GM23338 (cell line): ENCODE data around the gene RALGPS1. TPM values are rescaled to one million over a fixed set of nuclear protein-coding genes. Genes with fewer than 3 reads are reported as not detected.

Experiments used
- ATAC-seq: fragments of 200-7000 bp; cut with Tn5 transposase; 3 replicates; pipeline ENCODE4 v1.9.1; 2020
- DNase-seq: peaks from one replicate; pipeline ENCODE4 v3.0.0-alpha.2; 2015; ENCODE audit warnings: low spot score
- H2AFZ ChIP-seq: fragments of 200-600 bp; sonication (generic); 2 replicates; pipeline ENCODE4 v1.8.0; 2016; ENCODE audit warnings: antibody characterized with exemption, mild to moderate bottlenecking, moderate library complexity
- H3F3A ChIP-seq: fragments of 200-600 bp; sonication (generic); replicated peaks from 2 replicates; pipeline ENCODE4 v1.8.0; 2017; ENCODE audit warnings: antibody characterized with exemption, mixed run types, low read depth
- H3K27ac ChIP-seq: fragments of 200-600 bp; sonication (generic); 2 replicates; pipeline ENCODE4 v1.6.1; 2016; ENCODE audit warnings: low read depth
- H3K27me3 ChIP-seq: fragments of 200-600 bp; sonication (generic); 2 replicates; pipeline ENCODE4 v1.8.0; 2016; ENCODE audit warnings: mild to moderate bottlenecking, mixed run types, moderate library complexity; ENCODE audit not compliant: insufficient read depth
- H3K36me3 ChIP-seq: fragments of 200-600 bp; sonication (generic); 2 replicates; pipeline ENCODE4 v1.8.0; 2016; ENCODE audit warnings: mild to moderate bottlenecking; ENCODE audit not compliant: insufficient read depth
- H3K4me1 ChIP-seq: fragments of 200-600 bp; sonication (generic); 2 replicates; pipeline ENCODE4 v1.8.0; 2016; ENCODE audit warnings: mild to moderate bottlenecking, moderate library complexity; ENCODE audit not compliant: insufficient read depth
- H3K4me2 ChIP-seq: fragments of 200-600 bp; sonication (generic); 2 replicates; pipeline ENCODE4 v1.7.1; 2017; ENCODE audit warnings: mixed run types
- H3K4me3 ChIP-seq: fragments of 200-600 bp; sonication (generic); 2 replicates; pipeline ENCODE4 v1.6.1; 2016; ENCODE audit warnings: mixed run types
- H3K79me2 ChIP-seq: fragments of 200-600 bp; sonication (generic); replicated peaks from 2 replicates; pipeline ENCODE4 v1.8.0; 2017; ENCODE audit warnings: mild to moderate bottlenecking; ENCODE audit not compliant: insufficient read depth
- H3K9me2 ChIP-seq: fragments of 200-600 bp; sonication (generic); 2 replicates; pipeline ENCODE4 v1.8.0; 2017; ENCODE audit not compliant: insufficient read depth
- H4K20me1 ChIP-seq: fragments of 200-600 bp; sonication (generic); replicated peaks from 2 replicates; pipeline ENCODE4 v1.8.0; 2017; ENCODE audit warnings: mild to moderate bottlenecking; ENCODE audit not compliant: insufficient read depth
- H3K27ac Mint-ChIP-seq: 2 replicates; pipeline ENCODE4 v1.8.0; 2020; ENCODE audit warnings: inconsistent platforms, mild to moderate bottlenecking, moderate library complexity, mixed read lengths
- H3K27me3 Mint-ChIP-seq: 3 replicates; pipeline ENCODE4 v1.8.0; 2022; ENCODE audit warnings: low read depth, mild to moderate bottlenecking, moderate library complexity, mixed read lengths, inconsistent platforms; ENCODE audit not compliant: insufficient read depth, poor library complexity
- H3K36me3 Mint-ChIP-seq: 3 replicates; pipeline ENCODE4 v1.8.0; 2021; ENCODE audit warnings: low read depth, mild to moderate bottlenecking, inconsistent platforms, moderate library complexity, mixed read lengths
- H3K4me1 Mint-ChIP-seq: 3 replicates; pipeline ENCODE4 v1.8.0; 2020; ENCODE audit warnings: mild to moderate bottlenecking, inconsistent platforms, mixed read lengths
- H3K4me3 Mint-ChIP-seq: 3 replicates; pipeline ENCODE4 v1.8.0; 2021; ENCODE audit warnings: moderate library complexity, mild to moderate bottlenecking, inconsistent platforms, mixed read lengths
- H3K9me3 Mint-ChIP-seq: 3 replicates; pipeline ENCODE4 v1.8.0; 2020; ENCODE audit warnings: moderate library complexity, mild to moderate bottlenecking, inconsistent platforms, mixed read lengths
- CREB1 ChIP-seq: fragments of 250-450 bp; sonication (Bioruptor Pico); IDR thresholded peaks from 2 replicates; pipeline ENCODE4 v1.5.0; 2020; ENCODE audit warnings: low read depth, mild to moderate bottlenecking, moderate library complexity
- EZH2 ChIP-seq: fragments of 200-600 bp; sonication (generic); IDR thresholded peaks from one replicate; pipeline ENCODE4 v1.8.0; 2017; ENCODE audit warnings: antibody characterized with exemption, mild to moderate bottlenecking, low read depth; ENCODE audit not compliant: unreplicated experiment
- EZH2phosphoT487 ChIP-seq: fragments of 200-600 bp; sonication (generic); IDR thresholded peaks from one replicate; pipeline ENCODE4 v1.8.1; 2018; ENCODE audit warnings: antibody characterized with exemption; ENCODE audit not compliant: unreplicated experiment
- JUNB ChIP-seq: IDR thresholded peaks from one replicate; pipeline ENCODE4 v1.6.1; 2016; ENCODE audit warnings: antibody characterized with exemption; ENCODE audit not compliant: unreplicated experiment
- NANOG ChIP-seq: IDR thresholded peaks from 2 replicates; pipeline ENCODE4 v1.6.1; 2016; ENCODE audit warnings: antibody characterized with exemption, borderline replicate concordance
- POLR2AphosphoS5 ChIP-seq: IDR thresholded peaks from 2 replicates; pipeline ENCODE4 v1.6.1; 2016; ENCODE audit warnings: antibody characterized with exemption, low read depth
- STAT1 ChIP-seq: IDR thresholded peaks from one replicate; pipeline ENCODE4 v1.6.1; 2016; ENCODE audit warnings: antibody characterized with exemption; ENCODE audit not compliant: unreplicated experiment
- ZNF114 ChIP-seq: fragments of 250-450 bp; sonication (Bioruptor Pico); IDR thresholded peaks from 2 replicates; pipeline ENCODE4 v1.5.0; 2020; ENCODE audit warnings: mild to moderate bottlenecking, moderate library complexity
- ZNF331 ChIP-seq: fragments of 250-450 bp; sonication (Bioruptor Pico); IDR thresholded peaks from 2 replicates; pipeline ENCODE4 v1.5.0; 2020; ENCODE audit warnings: low read depth, mild to moderate bottlenecking, moderate library complexity
- polyA plus RNA-seq: library from polyadenylated mRNA; unstranded; fragments of >200 nt; fragmentation: Nextera tagmentation; extraction: Ambion mirVana; gene quantifications from 2 replicates; pipeline ENCODE4 v1.2.1, GENCODE V29; 2016
- total RNA-seq: library from RNA; depleted of rRNA; stranded (reverse); fragments of >200 nt; shearing (Covaris generic); gene quantifications from 2 replicates; pipeline ENCODE4 v1.2.3, GENCODE V29; 2014
- TF ChIP-seq, protein P1 (sequence below): fragments of 250-450 bp; sonication (Bioruptor Pico); IDR thresholded peaks from 2 replicates; pipeline ENCODE4 v1.5.0; 2020; ENCODE audit warnings: mild to moderate bottlenecking, moderate library complexity
- TF ChIP-seq, protein P2 (sequence below): IDR thresholded peaks from 2 replicates; pipeline ENCODE4 v1.6.1; 2016; ENCODE audit warnings: antibody characterized with exemption
- TF ChIP-seq, protein P3 (sequence below): IDR thresholded peaks from one replicate; pipeline ENCODE4 v1.6.1; 2018; ENCODE audit warnings: antibody characterized with exemption; ENCODE audit not compliant: unreplicated experiment
- TF ChIP-seq, protein P4 (sequence below), 2 experiments: fragments of 200-600 bp in 1 of 2; sonication (generic) in 1 of 2; conservative IDR thresholded peaks; 2 replicates each; pipeline versions ENCODE4 v1.5.1 to v1.6.1; 2016 to 2017; ENCODE audit warnings: antibody characterized with exemption in 2 of 2, low read depth in 2 of 2, mild to moderate bottlenecking in 2 of 2, moderate library complexity in 1 of 2

The RALGPS1 gene
- total and polyA plus RNA-seq, 2 experiments from 2014 or later = 18.2 to 57.1 TPM

DNA sequence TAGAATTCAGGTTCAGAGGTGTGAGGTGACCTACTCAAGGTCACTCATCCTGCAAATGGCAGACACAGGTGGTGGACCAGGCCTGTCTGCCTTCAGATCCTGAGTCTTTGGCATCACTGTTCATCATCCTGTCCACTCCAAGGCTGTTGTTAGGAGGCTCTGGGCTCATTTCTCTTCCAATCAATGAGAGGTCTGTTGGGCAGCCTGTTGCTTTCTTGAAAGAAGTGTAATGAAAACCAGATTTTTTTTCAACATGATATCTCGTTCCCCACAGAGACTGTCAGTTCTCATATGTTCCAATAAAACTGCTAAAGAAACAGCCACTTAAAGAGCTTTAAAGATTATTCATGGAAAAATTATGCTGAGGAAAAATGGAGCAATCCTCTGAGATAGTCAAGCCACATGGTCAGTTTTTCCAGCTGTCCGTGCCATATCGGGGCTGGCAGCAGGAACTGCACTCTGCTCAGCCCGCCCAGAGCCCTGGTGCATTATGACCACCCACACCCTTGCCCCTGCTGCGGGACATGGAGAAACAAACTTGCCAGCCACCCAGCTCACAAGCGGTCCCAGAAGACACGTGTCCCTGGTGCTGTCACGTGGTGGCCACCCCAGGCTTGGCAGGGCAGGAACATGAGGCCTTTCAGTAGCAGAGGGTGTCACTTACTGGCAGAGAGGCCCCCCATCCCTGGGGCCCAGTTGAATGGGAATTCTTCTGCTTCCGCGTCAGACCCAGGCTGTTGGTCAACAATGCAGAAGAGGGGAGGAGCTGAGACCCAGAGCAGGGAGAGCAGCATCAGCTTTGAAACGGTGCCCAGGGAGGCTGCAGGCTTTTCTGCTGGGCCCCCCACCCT is 271.6 kb downstream of the RALGPS1 start:
- no peaks in the 10 kb centered on the region for H3F3A ChIP-seq
- no peaks in the 10 kb centered on the region for H3K36me3 ChIP-seq
- no peak overlapping the region for H3K4me3 ChIP-seq
- peaks cover 6% of the 10 kb centered on the region for H3K27me3 Mint-ChIP-seq
- no peak overlapping the region for H3K4me3 Mint-ChIP-seq
- no peak overlapping the region for H3K27ac ChIP-seq
- H3K27ac Mint-ChIP-seq = no peak overlapping the region
- H2AFZ ChIP-seq = no peak overlapping the region
- no peaks in the 10 kb centered on the region for H3K27me3 ChIP-seq
- no peak for DNase-seq
- H3K79me2 ChIP-seq = no peaks in the 10 kb centered on the region
- H3K36me3 Mint-ChIP-seq = peaks cover 3% of the 10 kb centered on the region; the same call in 1 of the 3 replicates
- no peaks in the 10 kb centered on the region for H3K9me3 Mint-ChIP-seq
- ATAC-seq = no peak
- H3K4me1 Mint-ChIP-seq = peaks cover 12% of the 10 kb centered on the region
- no peaks in the 10 kb centered on the region for H3K9me2 ChIP-seq
- peaks cover 7% of the 10 kb centered on the region; the same call in 1 of the 2 replicates for H3K4me1 ChIP-seq
- TF ChIP-seq JUNB (no peak), STAT1 (no peak), CREB1 (CRISPR knock-in tag) (no peak), POLR2AphosphoS5 (no peak), ZNF114 (CRISPR knock-in tag) (no peak), EZH2 (no peak), ZNF331 (CRISPR knock-in tag) (no peak), EZH2phosphoT487 (no peak), NANOG (no peak)
- TF ChIP-seq, protein P1, sequence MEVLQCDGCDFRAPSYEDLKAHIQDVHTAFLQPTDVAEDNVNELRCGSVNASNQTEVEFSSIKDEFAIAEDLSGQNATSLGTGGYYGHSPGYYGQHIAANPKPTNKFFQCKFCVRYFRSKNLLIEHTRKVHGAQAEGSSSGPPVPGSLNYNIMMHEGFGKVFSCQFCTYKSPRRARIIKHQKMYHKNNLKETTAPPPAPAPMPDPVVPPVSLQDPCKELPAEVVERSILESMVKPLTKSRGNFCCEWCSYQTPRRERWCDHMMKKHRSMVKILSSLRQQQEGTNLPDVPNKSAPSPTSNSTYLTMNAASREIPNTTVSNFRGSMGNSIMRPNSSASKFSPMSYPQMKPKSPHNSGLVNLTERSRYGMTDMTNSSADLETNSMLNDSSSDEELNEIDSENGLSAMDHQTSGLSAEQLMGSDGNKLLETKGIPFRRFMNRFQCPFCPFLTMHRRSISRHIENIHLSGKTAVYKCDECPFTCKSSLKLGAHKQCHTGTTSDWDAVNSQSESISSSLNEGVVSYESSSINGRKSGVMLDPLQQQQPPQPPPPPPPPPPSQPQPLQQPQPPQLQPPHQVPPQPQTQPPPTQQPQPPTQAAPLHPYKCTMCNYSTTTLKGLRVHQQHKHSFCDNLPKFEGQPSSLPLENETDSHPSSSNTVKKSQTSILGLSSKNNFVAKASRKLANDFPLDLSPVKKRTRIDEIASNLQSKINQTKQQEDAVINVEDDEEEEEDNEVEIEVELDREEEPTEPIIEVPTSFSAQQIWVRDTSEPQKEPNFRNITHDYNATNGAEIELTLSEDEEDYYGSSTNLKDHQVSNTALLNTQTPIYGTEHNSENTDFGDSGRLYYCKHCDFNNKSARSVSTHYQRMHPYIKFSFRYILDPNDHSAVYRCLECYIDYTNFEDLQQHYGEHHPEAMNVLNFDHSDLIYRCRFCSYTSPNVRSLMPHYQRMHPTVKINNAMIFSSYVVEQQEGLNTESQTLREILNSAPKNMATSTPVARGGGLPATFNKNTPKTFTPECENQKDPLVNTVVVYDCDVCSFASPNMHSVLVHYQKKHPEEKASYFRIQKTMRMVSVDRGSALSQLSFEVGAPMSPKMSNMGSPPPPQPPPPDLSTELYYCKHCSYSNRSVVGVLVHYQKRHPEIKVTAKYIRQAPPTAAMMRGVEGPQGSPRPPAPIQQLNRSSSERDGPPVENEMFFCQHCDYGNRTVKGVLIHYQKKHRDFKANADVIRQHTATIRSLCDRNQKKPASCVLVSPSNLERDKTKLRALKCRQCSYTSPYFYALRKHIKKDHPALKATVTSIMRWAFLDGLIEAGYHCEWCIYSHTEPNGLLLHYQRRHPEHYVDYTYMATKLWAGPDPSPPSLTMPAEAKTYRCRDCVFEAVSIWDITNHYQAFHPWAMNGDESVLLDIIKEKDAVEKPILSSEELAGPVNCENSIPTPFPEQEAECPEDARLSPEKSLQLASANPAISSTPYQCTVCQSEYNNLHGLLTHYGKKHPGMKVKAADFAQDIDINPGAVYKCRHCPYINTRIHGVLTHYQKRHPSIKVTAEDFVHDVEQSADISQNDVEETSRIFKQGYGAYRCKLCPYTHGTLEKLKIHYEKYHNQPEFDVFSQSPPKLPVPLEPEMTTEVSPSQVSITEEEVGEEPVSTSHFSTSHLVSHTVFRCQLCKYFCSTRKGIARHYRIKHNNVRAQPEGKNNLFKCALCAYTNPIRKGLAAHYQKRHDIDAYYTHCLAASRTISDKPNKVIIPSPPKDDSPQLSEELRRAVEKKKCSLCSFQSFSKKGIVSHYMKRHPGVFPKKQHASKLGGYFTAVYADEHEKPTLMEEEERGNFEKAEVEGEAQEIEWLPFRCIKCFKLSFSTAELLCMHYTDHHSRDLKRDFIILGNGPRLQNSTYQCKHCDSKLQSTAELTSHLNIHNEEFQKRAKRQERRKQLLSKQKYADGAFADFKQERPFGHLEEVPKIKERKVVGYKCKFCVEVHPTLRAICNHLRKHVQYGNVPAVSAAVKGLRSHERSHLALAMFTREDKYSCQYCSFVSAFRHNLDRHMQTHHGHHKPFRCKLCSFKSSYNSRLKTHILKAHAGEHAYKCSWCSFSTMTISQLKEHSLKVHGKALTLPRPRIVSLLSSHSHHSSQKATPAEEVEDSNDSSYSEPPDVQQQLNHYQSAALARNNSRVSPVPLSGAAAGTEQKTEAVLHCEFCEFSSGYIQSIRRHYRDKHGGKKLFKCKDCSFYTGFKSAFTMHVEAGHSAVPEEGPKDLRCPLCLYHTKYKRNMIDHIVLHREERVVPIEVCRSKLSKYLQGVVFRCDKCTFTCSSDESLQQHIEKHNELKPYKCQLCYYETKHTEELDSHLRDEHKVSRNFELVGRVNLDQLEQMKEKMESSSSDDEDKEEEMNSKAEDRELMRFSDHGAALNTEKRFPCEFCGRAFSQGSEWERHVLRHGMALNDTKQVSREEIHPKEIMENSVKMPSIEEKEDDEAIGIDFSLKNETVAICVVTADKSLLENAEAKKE (CRISPR knock-in tag) = no peak
- TF ChIP-seq, protein P2, sequence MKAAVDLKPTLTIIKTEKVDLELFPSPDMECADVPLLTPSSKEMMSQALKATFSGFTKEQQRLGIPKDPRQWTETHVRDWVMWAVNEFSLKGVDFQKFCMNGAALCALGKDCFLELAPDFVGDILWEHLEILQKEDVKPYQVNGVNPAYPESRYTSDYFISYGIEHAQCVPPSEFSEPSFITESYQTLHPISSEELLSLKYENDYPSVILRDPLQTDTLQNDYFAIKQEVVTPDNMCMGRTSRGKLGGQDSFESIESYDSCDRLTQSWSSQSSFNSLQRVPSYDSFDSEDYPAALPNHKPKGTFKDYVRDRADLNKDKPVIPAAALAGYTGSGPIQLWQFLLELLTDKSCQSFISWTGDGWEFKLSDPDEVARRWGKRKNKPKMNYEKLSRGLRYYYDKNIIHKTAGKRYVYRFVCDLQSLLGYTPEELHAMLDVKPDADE = no peak
- TF ChIP-seq, protein P3, sequence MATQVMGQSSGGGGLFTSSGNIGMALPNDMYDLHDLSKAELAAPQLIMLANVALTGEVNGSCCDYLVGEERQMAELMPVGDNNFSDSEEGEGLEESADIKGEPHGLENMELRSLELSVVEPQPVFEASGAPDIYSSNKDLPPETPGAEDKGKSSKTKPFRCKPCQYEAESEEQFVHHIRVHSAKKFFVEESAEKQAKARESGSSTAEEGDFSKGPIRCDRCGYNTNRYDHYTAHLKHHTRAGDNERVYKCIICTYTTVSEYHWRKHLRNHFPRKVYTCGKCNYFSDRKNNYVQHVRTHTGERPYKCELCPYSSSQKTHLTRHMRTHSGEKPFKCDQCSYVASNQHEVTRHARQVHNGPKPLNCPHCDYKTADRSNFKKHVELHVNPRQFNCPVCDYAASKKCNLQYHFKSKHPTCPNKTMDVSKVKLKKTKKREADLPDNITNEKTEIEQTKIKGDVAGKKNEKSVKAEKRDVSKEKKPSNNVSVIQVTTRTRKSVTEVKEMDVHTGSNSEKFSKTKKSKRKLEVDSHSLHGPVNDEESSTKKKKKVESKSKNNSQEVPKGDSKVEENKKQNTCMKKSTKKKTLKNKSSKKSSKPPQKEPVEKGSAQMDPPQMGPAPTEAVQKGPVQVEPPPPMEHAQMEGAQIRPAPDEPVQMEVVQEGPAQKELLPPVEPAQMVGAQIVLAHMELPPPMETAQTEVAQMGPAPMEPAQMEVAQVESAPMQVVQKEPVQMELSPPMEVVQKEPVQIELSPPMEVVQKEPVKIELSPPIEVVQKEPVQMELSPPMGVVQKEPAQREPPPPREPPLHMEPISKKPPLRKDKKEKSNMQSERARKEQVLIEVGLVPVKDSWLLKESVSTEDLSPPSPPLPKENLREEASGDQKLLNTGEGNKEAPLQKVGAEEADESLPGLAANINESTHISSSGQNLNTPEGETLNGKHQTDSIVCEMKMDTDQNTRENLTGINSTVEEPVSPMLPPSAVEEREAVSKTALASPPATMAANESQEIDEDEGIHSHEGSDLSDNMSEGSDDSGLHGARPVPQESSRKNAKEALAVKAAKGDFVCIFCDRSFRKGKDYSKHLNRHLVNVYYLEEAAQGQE = no peak
- TF ChIP-seq, protein P4, sequence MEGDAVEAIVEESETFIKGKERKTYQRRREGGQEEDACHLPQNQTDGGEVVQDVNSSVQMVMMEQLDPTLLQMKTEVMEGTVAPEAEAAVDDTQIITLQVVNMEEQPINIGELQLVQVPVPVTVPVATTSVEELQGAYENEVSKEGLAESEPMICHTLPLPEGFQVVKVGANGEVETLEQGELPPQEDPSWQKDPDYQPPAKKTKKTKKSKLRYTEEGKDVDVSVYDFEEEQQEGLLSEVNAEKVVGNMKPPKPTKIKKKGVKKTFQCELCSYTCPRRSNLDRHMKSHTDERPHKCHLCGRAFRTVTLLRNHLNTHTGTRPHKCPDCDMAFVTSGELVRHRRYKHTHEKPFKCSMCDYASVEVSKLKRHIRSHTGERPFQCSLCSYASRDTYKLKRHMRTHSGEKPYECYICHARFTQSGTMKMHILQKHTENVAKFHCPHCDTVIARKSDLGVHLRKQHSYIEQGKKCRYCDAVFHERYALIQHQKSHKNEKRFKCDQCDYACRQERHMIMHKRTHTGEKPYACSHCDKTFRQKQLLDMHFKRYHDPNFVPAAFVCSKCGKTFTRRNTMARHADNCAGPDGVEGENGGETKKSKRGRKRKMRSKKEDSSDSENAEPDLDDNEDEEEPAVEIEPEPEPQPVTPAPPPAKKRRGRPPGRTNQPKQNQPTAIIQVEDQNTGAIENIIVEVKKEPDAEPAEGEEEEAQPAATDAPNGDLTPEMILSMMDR (conservative IDR thresholded peaks at IDR 0.05; ENCODE audit: low read depth in 2 of 2) = no peak
- H3K4me2 ChIP-seq = no peak overlapping the region
- no peaks in the 10 kb centered on the region for H4K20me1 ChIP-seq
